PC-9 (cell line): ENCODE results near the gene DUSP10. TPM values are rescaled to one million over a fixed set of nuclear protein-coding genes. Genes with fewer than 3 reads are reported as not detected.

Source experiments
- BruUV-seq: library from RNA; stranded (reverse); fragments of 400-500 nt; replicated peaks from 2 replicates; lab custom pipeline; 2021; lab: Mats Ljungman, UMichigan
- CTCF ChIA-PET: fragments of 300-600 bp; sonication (Branson Sonifier 250); formaldehyde crosslinking; loops from one replicate; lab custom pipeline; 2022; ENCODE audit warnings: antibody characterized with exemption; lab: Charles Lee
- POLR2A ChIA-PET: fragments of 300-600 bp; sonication (Branson Sonifier 250); formaldehyde crosslinking; loops from one replicate; lab custom pipeline; 2022; ENCODE audit warnings: antibody characterized with exemption; ENCODE audit not compliant: unreplicated experiment; lab: Charles Lee
- DNase-seq, 2 experiments: peaks; one replicate each; pipeline versions ENCODE4 v3.0.0 to v3.0.0-alpha.2; 2015 to 2022; ENCODE audit warnings: mixed read lengths in 1 of 2
- H2AFZ ChIP-seq: fragments of 200-600 bp; sonication (generic); 2 replicates; pipeline ENCODE4 v1.8.1; 2017; ENCODE audit warnings: antibody characterized with exemption
- H3F3A ChIP-seq: fragments of 200-600 bp; sonication (generic); 2 replicates; pipeline ENCODE4 v1.8.1; 2017; ENCODE audit warnings: antibody characterized with exemption, mild to moderate bottlenecking, low read depth; ENCODE audit not compliant: insufficient read depth
- H3K27ac ChIP-seq: fragments of 200-600 bp; sonication (generic); 2 replicates; pipeline ENCODE4 v1.6.1; 2016; ENCODE audit warnings: mixed run types
- H3K27me3 ChIP-seq: fragments of 200-600 bp; sonication (generic); 2 replicates; pipeline ENCODE4 v1.6.1; 2016; ENCODE audit warnings: low read depth, mixed run types; ENCODE audit not compliant: insufficient read depth
- H3K36me3 ChIP-seq: fragments of 200-600 bp; sonication (generic); 2 replicates; pipeline ENCODE4 v1.6.1; 2016; ENCODE audit warnings: low read depth, mixed run types
- H3K4me1 ChIP-seq: fragments of 200-600 bp; sonication (generic); replicated peaks from 2 replicates; pipeline ENCODE4 v1.6.1; 2016; ENCODE audit warnings: mixed run types; ENCODE audit not compliant: insufficient read depth
- H3K4me2 ChIP-seq: fragments of 200-600 bp; sonication (generic); 2 replicates; pipeline ENCODE4 v1.6.1; 2017; ENCODE audit warnings: mixed run types
- H3K4me3 ChIP-seq: fragments of 200-600 bp; sonication (generic); 2 replicates; pipeline ENCODE4 v1.6.1; 2016; ENCODE audit warnings: mixed run types
- H3K79me2 ChIP-seq: fragments of 200-600 bp; sonication (generic); 2 replicates; pipeline ENCODE4 v1.6.1; 2017; ENCODE audit warnings: low read depth, mixed run types
- H3K9me2 ChIP-seq: fragments of 200-600 bp; sonication (generic); 2 replicates; pipeline ENCODE4 v1.8.1; 2017; ENCODE audit warnings: mild to moderate bottlenecking; ENCODE audit not compliant: insufficient read depth
- H3K9me3 ChIP-seq: fragments of 200-600 bp; sonication (generic); 2 replicates; pipeline ENCODE4 v1.8.1; 2016; ENCODE audit warnings: low read depth; ENCODE audit not compliant: insufficient read depth
- H4K20me1 ChIP-seq: fragments of 200-600 bp; sonication (generic); 2 replicates; pipeline ENCODE4 v1.8.1; 2017; ENCODE audit not compliant: insufficient read depth
- CTCF ChIP-seq: fragments of 200-600 bp; sonication (generic); conservative IDR thresholded peaks from 2 replicates; pipeline ENCODE4 v1.6.1; 2017; ENCODE audit warnings: mixed run types, antibody characterized with exemption, mild to moderate bottlenecking, moderate library complexity
- EZH2 ChIP-seq: fragments of 200-600 bp; sonication (generic); IDR thresholded peaks from 2 replicates; pipeline ENCODE4 v1.8.0; 2017; ENCODE audit warnings: antibody characterized with exemption, low read depth
- intact Hi-C: fragments of 100-400 bp; cut with micrococcal nuclease; formaldehyde crosslinking; loops from one replicate; pipeline ENCODE4 v1.10.0; 2022; ENCODE audit not compliant: unreplicated experiment
- total RNA-seq: library from RNA; stranded (reverse); gene quantifications from 2 replicates; pipeline ENCODE4 v1.2.3, GENCODE V29; 2021

The DUSP10 gene
- total RNA-seq, 1 experiment from 2014 or later, result 7.0 TPM

GRCh38 chr1:221768444-221769066, 26.7 kb upstream of the DUSP10 start:
- TF ChIP-seq EZH2 (no peak), CTCF (no peak)
- DNase-seq, result no peak
- POLR2A ChIA-PET, result no interaction called here
- Histone ChIP-seq H3K27me3 (no peaks in the 10 kb centered on the region), H3F3A (peaks cover 12% of the 10 kb centered on the region; the same call in 1 of the 2 replicates), H3K9me3 (0 out of 2 replicates have a peak, but pooled peaks cover 3% of the 10 kb centered on the region), H3K9me2 (no peaks in the 10 kb centered on the region; the same call in 1 of the 2 replicates), H3K4me2 (no peak overlapping the region), H3K36me3 (no peaks in the 10 kb centered on the region), H3K4me3 (no peak overlapping the region), H3K27ac (no peak overlapping the region), H3K79me2 (no peaks in the 10 kb centered on the region), H2AFZ (no peak overlapping the region), H3K4me1 (peaks cover 23% of the 10 kb centered on the region), H4K20me1 (no peaks in the 10 kb centered on the region)
- BruUV-seq, result no TSS peak
- intact Hi-C loops, result no loop called here
- CTCF ChIA-PET, result no interaction called here

- no peak overlapping the region for H2AFZ ChIP-seq
- BruUV-seq, result no TSS peak
- H3F3A ChIP-seq, result no peaks in the 10 kb centered on the region
- H3K4me3 ChIP-seq, result no peak overlapping the region
- no peaks in the 10 kb centered on the region for H4K20me1 ChIP-seq
- no peak for TF ChIP-seq EZH2
- no peak for TF ChIP-seq CTCF
- H3K27ac ChIP-seq, result no peak overlapping the region
- no peaks in the 10 kb centered on the region for H3K79me2 ChIP-seq
- ChIA-PET POLR2A (no interaction called here), CTCF (no interaction called here)
- no peaks in the 10 kb centered on the region; the same call in 1 of the 2 replicates for H3K9me2 ChIP-seq
- H3K27me3 ChIP-seq, result no peaks in the 10 kb centered on the region
- 0 out of 2 replicates have a peak, but pooled peaks cover 3% of the 10 kb centered on the region for H3K9me3 ChIP-seq
- no peak overlapping the region for H3K4me2 ChIP-seq
- no peak for DNase-seq
- H3K4me1 ChIP-seq, result peaks cover 10% of the 10 kb centered on the region; the same call in 1 of the 2 replicates
- H3K36me3 ChIP-seq, result no peaks in the 10 kb centered on the region
- intact Hi-C loops, result no loop called here
Observed at GRCh38 chr1:221766210-221766609, 24.3 kb upstream of the DUSP10 start.

- TF ChIP-seq CTCF, result no peak
- TF ChIP-seq EZH2, result no peak
- Histone ChIP-seq H4K20me1 (no peaks in the 10 kb centered on the region), H3K9me2 (no peaks in the 10 kb centered on the region; the same call in 1 of the 2 replicates), H3K4me2 (no peak overlapping the region), H3K4me3 (no peak overlapping the region), H3K9me3 (0 out of 2 replicates have a peak, but pooled peaks cover 3% of the 10 kb centered on the region), H3K79me2 (no peaks in the 10 kb centered on the region), H3F3A (no peaks in the 10 kb centered on the region), H3K36me3 (no peaks in the 10 kb centered on the region), H3K27me3 (no peaks in the 10 kb centered on the region), H2AFZ (no peak overlapping the region), H3K4me1 (peaks cover 10% of the 10 kb centered on the region; the same call in 1 of the 2 replicates), H3K27ac (no peak overlapping the region)
- ChIA-PET CTCF (no interaction called here), POLR2A (no interaction called here)
- BruUV-seq, result no TSS peak
- DNase-seq, result no peak
- intact Hi-C loops, result no loop called here
Observed at GRCh38 chr1:221765527-221765926, 23.6 kb upstream of the DUSP10 start.
